Measurements from ENCODE around the gene DENND1A.

The DENND1A gene

GRCh38 chr9:123358181-123358905 lies 571.6 kb downstream of the DENND1A start:
- no peak for DNase-seq (ENCODE audit: low read depth in 2 of 2)

GRCh38 chr9:123357743-123358059 lies 572.2 kb downstream of the DENND1A start:
- DNase-seq (ENCODE audit: low read depth in 2 of 2) = no peak

DNA sequence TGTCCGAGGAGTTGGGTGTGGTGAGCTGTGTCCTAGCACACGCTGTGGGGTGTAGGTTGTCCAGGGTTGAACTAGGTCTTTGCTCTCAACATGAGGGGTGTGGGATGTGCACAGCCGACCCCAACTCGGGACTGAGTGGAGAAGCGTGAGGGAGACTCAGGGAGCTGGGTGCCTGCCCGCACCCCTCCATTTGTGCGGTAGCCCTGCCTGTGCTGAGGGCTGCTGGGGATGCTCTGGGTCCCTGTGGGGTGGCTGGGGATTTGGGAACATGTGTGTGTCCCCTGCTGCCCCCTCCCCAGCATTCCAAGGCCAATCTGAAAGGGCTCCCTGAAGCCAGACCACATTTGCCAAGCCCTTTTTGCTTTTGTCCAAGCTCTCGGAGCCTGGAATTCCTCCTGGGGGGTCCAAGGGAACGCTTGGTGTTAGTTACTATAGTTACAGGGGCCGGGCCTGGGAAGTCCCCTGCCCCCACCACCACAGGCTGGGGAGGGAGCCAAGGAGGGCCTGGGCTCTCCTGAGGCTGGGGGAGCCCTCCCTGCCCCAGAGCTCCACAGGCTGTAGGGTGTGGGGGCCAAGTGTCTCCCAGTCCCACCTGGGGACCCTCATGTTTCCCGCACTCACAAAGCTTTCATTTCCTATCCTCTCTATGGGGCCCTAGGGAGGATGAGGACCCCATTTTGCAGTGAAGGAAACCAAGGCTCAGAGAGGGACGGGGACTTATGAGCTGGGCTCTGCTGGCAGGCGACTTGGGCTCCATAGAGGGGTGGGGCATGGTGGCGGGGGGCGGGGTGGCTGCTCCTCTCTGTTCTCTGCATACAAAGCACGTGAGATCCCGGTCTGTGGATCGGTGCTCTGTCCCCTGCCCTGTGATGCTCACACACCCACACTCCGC lies 572.8 kb downstream of the DENND1A start:
- DNase-seq (ENCODE audit: low read depth in 2 of 2) = no peak

GRCh38 chr9:123355761-123356431 lies 574.0 kb downstream of the DENND1A start, which contains the start of gene CRB2:
CRB2 (plus strand) TSS chr9:123356197; CDS start chr9:123356261, 64 bp downstream.
- DNase-seq (ENCODE audit: low read depth in 2 of 2) = no peak

GRCh38 chr9:123354806-123355508 lies 575.0 kb downstream of the DENND1A start:
- no peak for DNase-seq (ENCODE audit: low read depth in 2 of 2)

GRCh38 chr9:123353984-123354591 lies 575.8 kb downstream of the DENND1A start:
- peak in 1 of 2 donors; percentile 26 for DNase-seq (ENCODE audit: low read depth in 2 of 2)

DNA sequence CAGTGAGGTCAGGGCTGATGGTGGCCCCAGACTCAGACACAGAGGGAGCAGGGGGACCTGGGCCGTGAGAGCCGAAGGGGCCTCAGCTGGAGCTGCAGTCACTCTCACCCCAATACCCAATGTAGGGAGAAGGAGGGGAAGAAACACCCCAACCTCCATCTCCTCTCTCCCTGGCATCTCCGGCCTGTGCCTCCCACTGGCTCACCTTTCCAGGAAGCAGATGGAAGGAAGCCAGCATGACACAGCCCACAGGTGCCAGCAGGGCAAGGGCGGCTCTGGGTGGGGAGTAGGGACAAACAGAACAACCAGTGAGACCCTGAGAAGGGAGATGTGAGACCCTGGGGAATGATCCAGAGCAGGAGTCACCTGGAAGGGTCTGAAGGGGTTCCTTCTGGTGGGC lies 576.9 kb downstream of the DENND1A start:
- no peak for DNase-seq (ENCODE audit: low read depth in 2 of 2)

DNA sequence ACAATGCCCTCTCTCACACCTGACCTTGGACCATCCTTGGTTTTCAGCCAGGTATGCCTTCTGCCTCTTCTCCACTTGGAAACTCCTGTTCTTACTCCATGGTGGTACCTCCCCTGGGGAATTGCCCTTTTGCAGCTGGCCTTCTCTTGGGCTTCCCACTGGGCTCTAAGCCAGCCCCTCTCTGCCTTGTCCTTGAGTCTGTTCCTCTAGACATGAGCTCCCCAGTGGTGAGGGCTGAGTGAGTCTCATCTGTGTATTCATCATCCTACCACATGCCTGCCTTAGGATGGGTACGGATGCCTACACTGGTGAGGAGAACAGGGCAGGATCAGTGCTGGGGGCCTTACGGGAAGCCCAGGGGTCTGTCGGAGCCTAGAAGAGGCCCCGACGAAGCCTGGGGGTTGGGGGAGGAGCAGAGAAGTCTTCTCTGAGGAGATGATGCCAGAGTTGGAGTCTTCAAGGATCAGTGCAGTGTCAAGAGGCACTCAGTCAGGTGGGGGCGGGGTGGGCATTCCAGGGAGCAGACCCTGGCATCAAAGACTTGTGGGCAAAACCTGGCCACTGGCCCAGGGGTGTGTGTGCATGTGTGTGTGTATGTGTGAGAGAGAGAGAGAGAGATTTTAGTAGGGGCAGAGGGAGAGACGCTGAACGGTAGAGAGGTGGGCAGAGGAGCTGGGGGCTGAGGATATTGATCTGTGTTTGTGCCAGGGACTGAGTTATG lies 579.2 kb downstream of the DENND1A start:
- DNase-seq (ENCODE audit: low read depth in 2 of 2) = no peak

DNA sequence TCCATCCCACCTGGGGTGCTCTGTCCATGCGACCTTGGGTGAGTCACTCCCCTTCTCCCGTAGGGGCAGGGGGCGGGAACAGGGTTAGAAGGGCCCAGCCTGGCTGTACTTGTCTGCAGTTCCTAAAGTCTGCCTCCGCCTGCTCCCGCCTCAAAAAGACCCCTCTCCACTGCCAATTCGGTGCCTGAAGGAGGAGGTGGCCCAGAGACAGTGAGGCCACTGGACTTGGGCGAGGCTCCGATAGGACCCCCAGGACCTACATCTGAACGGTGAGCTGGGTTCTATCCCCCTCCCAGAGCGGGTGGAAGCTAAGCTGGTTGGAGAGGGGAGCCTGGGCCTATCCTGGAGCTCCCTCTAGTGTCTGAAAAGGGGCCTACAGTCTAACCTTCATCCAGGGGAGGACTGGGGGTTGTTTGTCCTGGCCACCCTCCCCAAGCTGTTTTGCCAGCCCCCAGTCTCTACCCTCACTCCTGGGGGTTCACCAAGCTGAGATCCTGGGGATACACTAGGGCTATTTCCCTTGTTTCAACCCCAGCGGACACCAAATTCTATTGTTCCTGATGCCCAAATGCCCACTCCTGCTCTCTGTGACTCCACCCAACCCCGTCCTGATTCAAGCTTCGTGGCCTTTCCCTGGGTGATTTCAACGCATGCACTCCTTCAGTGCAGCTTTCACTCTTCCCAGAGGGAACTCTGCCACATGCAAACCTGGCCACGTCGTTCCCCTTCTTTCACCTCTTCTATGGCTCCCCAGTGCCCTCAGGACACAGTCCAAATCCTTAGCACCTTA lies 580.0 kb downstream of the DENND1A start:
- peak; percentile 42 to 47 for DNase-seq (ENCODE audit: low read depth in 2 of 2)

DNA sequence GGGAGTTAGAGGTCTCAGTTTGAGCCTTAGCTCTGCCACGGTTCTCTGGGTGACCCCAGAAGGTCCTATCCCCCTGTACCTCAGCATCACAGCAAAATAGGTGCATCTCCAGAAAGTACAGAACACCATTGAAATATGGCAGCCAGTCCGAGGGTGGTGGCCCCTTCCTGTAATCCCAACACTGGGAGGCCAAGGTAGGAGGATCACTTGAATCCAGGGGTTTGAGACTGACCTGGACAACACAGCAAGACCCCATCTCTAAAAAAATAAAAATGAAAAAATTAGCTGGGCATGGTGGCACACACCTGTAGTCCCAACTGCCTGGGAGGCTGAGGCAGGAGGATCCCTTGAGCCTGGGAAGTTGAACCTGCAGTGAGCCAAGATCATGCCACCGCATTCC lies 580.9 kb downstream of the DENND1A start:
- no peak for DNase-seq (ENCODE audit: low read depth in 2 of 2)

DNA sequence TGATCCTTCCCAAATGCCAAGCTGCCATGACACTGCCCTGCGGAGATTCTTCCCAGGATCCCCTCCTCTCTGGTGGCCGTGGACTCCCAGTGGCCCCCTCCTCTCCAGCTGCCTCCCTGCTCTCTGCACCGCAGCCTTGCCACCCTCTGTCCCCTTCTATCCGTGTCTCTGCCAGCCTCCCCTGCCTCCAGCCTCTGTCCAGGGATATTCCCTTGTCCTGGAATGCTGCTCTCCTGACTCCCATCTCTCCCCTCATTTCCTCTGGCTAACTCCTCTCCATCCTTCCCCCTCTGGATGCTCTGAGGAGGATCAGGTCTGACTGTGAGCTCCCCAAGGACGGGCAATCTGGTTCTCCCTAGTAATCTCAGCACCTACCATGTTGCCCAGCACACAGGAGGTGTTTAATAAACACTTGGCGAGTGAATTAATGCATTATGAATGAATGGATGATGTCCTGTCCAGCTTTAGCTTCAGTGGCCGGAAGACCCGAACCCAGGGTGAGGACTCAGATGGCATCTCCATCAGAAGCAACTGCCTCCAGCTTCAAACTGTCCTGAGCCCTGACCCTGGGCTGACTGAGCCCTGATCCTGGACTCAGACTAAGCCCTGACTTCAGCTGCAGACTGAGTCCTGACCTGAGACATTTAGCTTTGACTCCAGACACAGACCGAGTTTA lies 581.5 kb downstream of the DENND1A start:
- DNase-seq (ENCODE audit: low read depth in 2 of 2) = no peak

GRCh38 chr9:123347289-123348060 lies 582.5 kb downstream of the DENND1A start:
- no peak for DNase-seq (ENCODE audit: low read depth in 2 of 2)

DNA sequence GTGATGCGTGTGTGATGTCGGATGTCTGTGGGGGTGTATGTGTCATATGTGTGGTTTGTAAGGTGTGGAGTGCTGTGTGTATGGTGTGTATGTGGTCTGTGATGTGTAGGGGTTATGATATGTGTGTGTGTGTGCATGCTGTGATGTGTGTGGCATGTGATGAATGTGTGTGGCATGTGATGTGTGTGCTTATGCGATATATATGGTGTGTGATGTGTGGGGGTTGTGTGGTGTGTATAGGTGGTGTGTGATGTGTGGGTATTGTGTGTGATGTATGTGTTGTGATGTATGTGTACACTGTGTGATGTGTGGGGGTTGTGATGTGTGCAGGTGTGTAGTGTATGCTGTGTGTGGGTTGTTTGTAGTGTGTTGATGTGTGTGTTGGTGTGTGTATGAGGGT lies 583.1 kb downstream of the DENND1A start:
- DNase-seq (ENCODE audit: low read depth in 2 of 2) = no peak

- DNase-seq (ENCODE audit: low read depth in 2 of 2) = no peak
These were observed 583.9 kb downstream of the DENND1A start for GRCh38 chr9:123346026-123346425.

DNA sequence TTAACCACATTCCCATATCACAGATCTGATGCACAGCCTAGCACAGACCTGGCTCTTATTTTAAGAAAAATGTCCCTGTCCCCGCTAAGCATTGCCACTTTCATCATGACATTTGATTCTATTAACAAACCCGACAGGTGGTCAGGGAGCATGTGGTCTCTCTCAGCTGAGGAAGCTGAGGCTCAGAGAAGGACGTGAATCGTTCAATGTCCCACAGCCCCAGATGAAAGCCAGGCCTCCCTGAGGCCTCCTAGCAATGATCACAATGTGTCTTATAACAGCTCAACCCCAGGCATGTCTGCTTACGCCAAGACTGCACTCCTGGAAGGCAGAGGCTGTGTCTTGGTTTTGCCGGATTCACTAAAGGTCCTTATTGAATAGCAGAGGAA lies 584.4 kb downstream of the DENND1A start:
- DNase-seq (ENCODE audit: low read depth in 2 of 2) = no peak

DNA sequence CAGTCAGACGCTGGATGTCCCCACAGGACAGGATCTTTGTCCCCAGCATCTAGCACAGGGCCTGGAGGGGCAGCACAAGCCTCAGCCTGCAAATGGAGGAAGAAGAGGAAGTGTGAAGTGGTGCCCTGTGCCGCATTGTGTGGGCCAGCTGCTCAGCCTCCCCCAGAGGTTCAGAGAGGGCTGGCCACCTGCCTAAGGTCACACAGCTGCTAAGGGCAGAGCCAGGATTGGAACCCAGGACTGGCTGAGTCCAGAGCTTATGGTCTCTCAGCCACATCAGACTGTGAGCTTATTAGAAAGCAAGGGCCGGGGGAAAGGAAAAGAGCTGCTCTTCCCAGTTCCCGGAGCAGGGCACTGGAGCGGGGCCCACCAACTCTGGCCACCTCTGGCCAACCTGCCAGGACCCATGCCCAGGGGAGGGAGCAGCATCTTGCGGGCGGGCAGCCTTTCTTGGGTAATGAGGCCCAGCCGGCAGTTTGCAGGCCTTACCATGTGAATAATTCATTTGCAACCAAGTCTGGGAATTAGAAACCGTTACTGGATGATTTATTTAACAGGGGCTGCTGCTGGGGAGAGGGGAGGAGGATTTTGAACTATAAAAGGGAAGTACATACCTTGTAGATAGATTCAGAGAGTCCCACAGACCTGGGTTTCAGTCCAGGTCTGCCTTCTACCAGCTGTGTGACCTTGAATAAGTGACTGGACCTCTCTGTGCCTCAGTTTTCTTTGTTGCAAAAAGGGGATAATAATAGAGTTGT lies 585.6 kb downstream of the DENND1A start:
- no peak for DNase-seq (ENCODE audit: low read depth in 2 of 2)

- DNase-seq (ENCODE audit: low read depth in 2 of 2) = no peak
These were observed 586.3 kb downstream of the DENND1A start for GRCh38 chr9:123343443-123344191.

All from activated CD8-positive, alpha-beta memory T cell treated with anti-CD3 and anti-CD28 coated beads for 4 hours (primary cell).